Lung (tissue), 12 donors: Measurements from ENCODE around the gene PPP1CC. TPM values are rescaled to one million over a fixed set of nuclear protein-coding genes. Genes with fewer than 3 reads are reported as not detected.
A peak's percentile ranks its signal among the peaks of the same experiment; 100 is the strongest.
"Not testable (repeated sequence)": the region's sequence is repeated elsewhere in the genome, so short reads cannot be mapped to it uniquely, and the experiment has no call there.

Experiments
- ATAC-seq: fragments of 200-7000 bp; cut with Tn5 transposase; one replicate; pipeline ENCODE4 v1.9.1; 2020; ENCODE audit warnings: moderate number of reproducible peaks; ENCODE audit not compliant: insufficient read depth, low FRiP score
- DNase-seq, 3 donors: peaks; one replicate each; pipeline ENCODE4 v3.0.0-alpha.2; 2013 to 2017
- H3K27ac ChIP-seq, 2 donors: one replicate each; pipeline ENCODE4 v1.5.1; 2013; ENCODE audit warnings: mild to moderate bottlenecking in 2 of 2, moderate library complexity in 2 of 2, control low read depth in 1 of 2, inconsistent platforms in 1 of 2, low read depth in 1 of 2, low read length in 1 of 2
- H3K27me3 ChIP-seq, 3 donors: one replicate each; pipeline ENCODE4 v1.5.1; 2013; ENCODE audit warnings: low read length in 2 of 3; ENCODE audit not compliant: control insufficient read depth in 3 of 3, insufficient read depth in 3 of 3
- H3K36me3 ChIP-seq, 4 donors: one replicate each; pipeline ENCODE4 v1.5.1; 2013; ENCODE audit warnings: low read length in 4 of 4, mild to moderate bottlenecking in 1 of 4, moderate library complexity in 1 of 4; ENCODE audit not compliant: control insufficient read depth in 4 of 4, insufficient read depth in 4 of 4
- H3K4me1 ChIP-seq, 5 donors: one replicate each; pipeline ENCODE4 v1.5.1; 2013; ENCODE audit warnings: low read length in 5 of 5, mild to moderate bottlenecking in 2 of 5, moderate library complexity in 1 of 5; ENCODE audit not compliant: control insufficient read depth in 5 of 5, insufficient read depth in 5 of 5
- H3K4me3 ChIP-seq: one replicate; pipeline ENCODE4 v1.5.1; 2013; ENCODE audit warnings: mild to moderate bottlenecking, control low read depth, moderate library complexity
- H3K9ac ChIP-seq, 2 donors: one replicate each; pipeline ENCODE4 v1.5.1; 2013; ENCODE audit warnings: low read length in 2 of 2, control low read depth in 1 of 2; ENCODE audit not compliant: insufficient read depth in 1 of 2
- H3K9me3 ChIP-seq, 4 donors: one replicate each; pipeline ENCODE4 v1.5.1; 2013; ENCODE audit warnings: low read length in 3 of 4, mild to moderate bottlenecking in 1 of 4, moderate library complexity in 1 of 4; ENCODE audit not compliant: control insufficient read depth in 4 of 4, insufficient read depth in 3 of 4
- CTCF ChIP-seq: IDR thresholded peaks from 2 replicates; pipeline ENCODE4 v1.5.1; 2012; ENCODE audit warnings: mild to moderate bottlenecking; ENCODE audit errors: control extremely low read depth, extremely low read depth
- WGBS, 2 donors: extraction: QIAGEN DNeasy Blood & Tissue Kit; methylation state at CpG; one replicate each; pipeline ENCODE4 v1.1.7; 2013; 5-methylcytosine and 5-hydroxymethylcytosine counted together
- polyA plus RNA-seq, 2 donors: library from polyadenylated mRNA; stranded (reverse); fragments of 200-250 nt; gene quantifications; one replicate each; pipeline ENCODE4 v1.2.1, GENCODE V29; 2013
- total RNA-seq, 2 donors: library from RNA; depleted of rRNA in 1 of 2; stranded (reverse); fragments of >200 nt in 1 of 2; gene quantifications; one replicate each; pipeline ENCODE4 v1.2.1, GENCODE V29; 2014 to 2021
- donor health status: control.
- donor health status: control.
- donor health status: Bipolar disorder and iron deficiency.
- donor health status: healthy.
- donor health status: DM: yes; HTN: yes; CAD: no.

Gene PPP1CC
- total and polyA plus RNA-seq, 4 donors: 56.2 to 124 (median 72.3) TPM

DNA sequence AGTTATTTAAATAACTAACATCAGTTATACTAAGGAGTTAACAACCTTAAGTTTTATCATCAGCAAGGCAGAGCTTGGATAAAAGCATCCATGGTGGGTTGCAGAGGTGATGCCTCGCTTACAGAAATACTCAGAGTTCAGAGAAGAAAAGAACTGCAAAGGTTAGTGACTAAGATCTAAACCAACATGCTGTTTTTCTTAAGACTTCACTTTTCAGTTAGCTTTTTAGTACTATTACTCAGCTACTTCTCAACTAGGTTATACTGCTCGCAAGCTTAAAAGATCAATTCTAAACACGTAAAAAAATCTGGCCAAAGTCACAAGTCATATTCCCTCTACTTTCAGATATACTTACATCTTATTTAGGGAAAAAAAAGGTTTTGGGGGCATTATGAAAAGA, 2.8 kb downstream of the PPP1CC start:
- Histone ChIP-seq H3K36me3 (peaks cover 0 to 7% (median 5%) of the 10 kb centered on the region in 4 donors), H3K27ac (no peak overlapping the region), H3K9me3 (no peaks in the 10 kb centered on the region), H3K27me3 (no peaks in the 10 kb centered on the region), H3K4me3 (no peak overlapping the region), H3K4me1 (peaks cover 4 to 34% (median 18%) of the 10 kb centered on the region in 5 donors), H3K9ac (peak overlapping the region in 1 of 2 donors; percentile 3)
- DNase-seq (no peak), ATAC-seq (no peak)
- TF ChIP-seq CTCF: no peak
- WGBS, 2 donors: 74 to 88% methylated on average over 3 of the region's 3 CpGs

- no peak overlapping the region for H3K4me3 ChIP-seq
- H3K27me3 ChIP-seq: no peaks in the 10 kb centered on the region
- H3K9me3 ChIP-seq: no peaks in the 10 kb centered on the region
- H3K9ac ChIP-seq: peak overlapping the region in 1 of 2 donors; percentile 3
- H3K27ac ChIP-seq: no peak overlapping the region
- TF ChIP-seq CTCF: no peak
- DNase-seq (no peak), ATAC-seq (no peak)
- H3K4me1 ChIP-seq: peaks cover 4 to 34% (median 17%) of the 10 kb centered on the region in 5 donors
- 43 to 61% methylated on average over 1 of the region's 1 CpG for whole genome bisulfite sequencing, 2 donors
- peaks cover 0 to 7% (median 5%) of the 10 kb centered on the region in 4 donors for H3K36me3 ChIP-seq
Measured at GRCh38 chr12:110739488-110739887, 3.2 kb downstream of the PPP1CC start.

DNA sequence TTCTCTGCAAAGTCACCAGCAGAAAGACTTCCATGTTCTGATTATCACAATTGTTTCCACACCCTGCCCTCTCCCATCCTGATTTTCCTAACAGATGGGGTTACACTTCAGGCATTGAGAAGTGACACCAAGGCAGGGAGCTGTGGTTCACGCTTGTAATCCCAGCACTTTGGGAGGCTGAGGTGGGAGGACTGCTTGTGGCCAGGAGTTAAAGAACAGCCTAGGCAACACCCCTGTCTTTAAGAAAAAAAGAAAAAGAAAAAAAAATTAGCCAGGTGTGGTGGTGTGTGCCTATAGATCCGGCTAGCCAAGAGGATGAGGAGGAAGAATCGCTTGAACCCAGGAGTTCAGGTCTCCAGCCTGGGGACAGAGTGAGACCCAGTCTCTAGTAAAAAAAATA, 5.2 kb downstream of the PPP1CC start:
- no peak overlapping the region for H3K4me3 ChIP-seq
- H3K4me1 ChIP-seq: peaks cover 4 to 35% (median 23%) of the 10 kb centered on the region in 5 donors
- no peak overlapping the region for H3K27ac ChIP-seq
- H3K9me3 ChIP-seq: no peaks in the 10 kb centered on the region
- no peak for ATAC-seq
- no peak overlapping the region for H3K9ac ChIP-seq
- WGBS, 2 donors: 81 to 90% methylated on average over 3 of the region's 3 CpGs
- TF ChIP-seq CTCF: no peak
- peaks cover 2 to 11% (median 7%) of the 10 kb centered on the region in 4 donors for H3K36me3 ChIP-seq
- DNase-seq: no peak
- H3K27me3 ChIP-seq: no peaks in the 10 kb centered on the region

DNA sequence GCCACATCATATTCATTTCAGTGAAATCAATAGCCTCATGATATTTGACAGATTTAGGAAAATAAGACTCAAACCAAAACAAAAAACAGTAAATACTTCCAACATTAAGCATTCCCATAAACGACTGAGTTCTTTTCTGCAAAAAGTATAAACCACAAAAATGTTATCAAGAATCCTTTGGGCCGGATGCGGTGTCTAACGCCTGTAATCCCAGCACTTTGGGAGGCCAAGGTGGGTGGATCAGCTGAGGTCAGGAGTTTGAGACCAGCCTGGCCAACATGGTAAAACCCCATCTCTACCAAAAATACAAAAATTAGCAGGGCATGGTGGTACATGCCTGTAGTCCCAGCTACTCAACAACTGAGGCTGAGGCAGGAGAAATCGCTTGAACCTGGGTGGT, 5.7 kb downstream of the PPP1CC start:
- H3K27me3 ChIP-seq, DNase-seq, H3K9me3 ChIP-seq, H3K27ac ChIP-seq, H3K4me3 ChIP-seq, H3K9ac ChIP-seq, ATAC-seq: not testable (repeated sequence)
- WGBS, 2 donors: 71 to 79% methylated on average over 5 of the region's 5 CpGs
- peaks cover 4 to 40% (median 25%) of the 10 kb centered on the region in 5 donors for H3K4me1 ChIP-seq
- peaks cover 2 to 11% (median 7%) of the 10 kb centered on the region in 4 donors for H3K36me3 ChIP-seq
